ENCODE results near the gene SLC22A7.

DNA sequence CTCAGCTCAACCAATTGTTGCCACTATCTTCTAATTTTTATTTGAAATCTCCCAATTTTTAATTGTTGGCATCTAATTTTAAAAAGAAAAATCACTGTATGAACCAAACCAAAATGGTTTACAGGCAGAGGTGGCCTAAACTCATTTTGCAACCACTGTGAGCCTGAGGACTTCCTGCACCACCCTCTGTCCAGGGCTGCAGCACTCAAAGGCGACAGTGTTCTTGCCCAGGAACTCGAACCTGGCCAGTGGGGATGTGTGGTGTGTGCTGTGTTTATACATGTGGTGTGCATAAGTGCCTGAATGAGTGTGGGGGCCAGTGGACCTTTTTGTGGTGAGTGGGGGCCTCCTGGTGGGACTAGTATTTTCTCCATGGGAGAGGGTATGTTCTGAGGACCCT is 24.4 kb upstream of the SLC22A7 start:
- TF ChIP-seq, protein P1, sequence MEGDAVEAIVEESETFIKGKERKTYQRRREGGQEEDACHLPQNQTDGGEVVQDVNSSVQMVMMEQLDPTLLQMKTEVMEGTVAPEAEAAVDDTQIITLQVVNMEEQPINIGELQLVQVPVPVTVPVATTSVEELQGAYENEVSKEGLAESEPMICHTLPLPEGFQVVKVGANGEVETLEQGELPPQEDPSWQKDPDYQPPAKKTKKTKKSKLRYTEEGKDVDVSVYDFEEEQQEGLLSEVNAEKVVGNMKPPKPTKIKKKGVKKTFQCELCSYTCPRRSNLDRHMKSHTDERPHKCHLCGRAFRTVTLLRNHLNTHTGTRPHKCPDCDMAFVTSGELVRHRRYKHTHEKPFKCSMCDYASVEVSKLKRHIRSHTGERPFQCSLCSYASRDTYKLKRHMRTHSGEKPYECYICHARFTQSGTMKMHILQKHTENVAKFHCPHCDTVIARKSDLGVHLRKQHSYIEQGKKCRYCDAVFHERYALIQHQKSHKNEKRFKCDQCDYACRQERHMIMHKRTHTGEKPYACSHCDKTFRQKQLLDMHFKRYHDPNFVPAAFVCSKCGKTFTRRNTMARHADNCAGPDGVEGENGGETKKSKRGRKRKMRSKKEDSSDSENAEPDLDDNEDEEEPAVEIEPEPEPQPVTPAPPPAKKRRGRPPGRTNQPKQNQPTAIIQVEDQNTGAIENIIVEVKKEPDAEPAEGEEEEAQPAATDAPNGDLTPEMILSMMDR (IDR thresholded peaks at IDR 0.05; ENCODE audit: low read depth, low read length, poor library complexity, severe bottlenecking), result no peak
- TF ChIP-seq EZH2phosphoT487 (IDR thresholded peaks at IDR 0.05; ENCODE audit: borderline replicate concordance, low read length), result no peak

All from DOHH2 (cell line).